Omental fat pad (tissue), 4 donors: ENCODE data around the gene MYCL. TPM values are rescaled to one million over a fixed set of nuclear protein-coding genes. Genes with fewer than 3 reads are reported as not detected.

ENCODE experiments used
- ATAC-seq: fragments of 150-250 bp; one replicate; pipeline ENCODE4 v1.9.1; 2016; ENCODE audit warnings: mild to moderate bottlenecking, moderate library complexity; ENCODE audit not compliant: low FRiP score
- DNase-seq: peaks from one replicate; pipeline ENCODE4 v3.0.0-alpha.2; 2019; ENCODE audit warnings: low spot score
- CTCF ChIP-seq, 3 donors: fragments of 450-650 bp; IDR thresholded peaks; one replicate each; pipeline ENCODE4 v1.5.1; 2016 to 2017; ENCODE audit warnings: antibody characterized with exemption in 3 of 3, mild to moderate bottlenecking in 3 of 3, moderate library complexity in 2 of 3
- total RNA-seq, 4 donors: library from RNA; depleted of rRNA; stranded (reverse); fragments of >200 nt; gene quantifications; one replicate each; pipeline ENCODE4 v1.1.0, GENCODE V29; 2016

The MYCL gene
- total RNA-seq, 4 donors from 2014 or later, result 0.31 to 1.3 TPM; not detected in 2

DNA sequence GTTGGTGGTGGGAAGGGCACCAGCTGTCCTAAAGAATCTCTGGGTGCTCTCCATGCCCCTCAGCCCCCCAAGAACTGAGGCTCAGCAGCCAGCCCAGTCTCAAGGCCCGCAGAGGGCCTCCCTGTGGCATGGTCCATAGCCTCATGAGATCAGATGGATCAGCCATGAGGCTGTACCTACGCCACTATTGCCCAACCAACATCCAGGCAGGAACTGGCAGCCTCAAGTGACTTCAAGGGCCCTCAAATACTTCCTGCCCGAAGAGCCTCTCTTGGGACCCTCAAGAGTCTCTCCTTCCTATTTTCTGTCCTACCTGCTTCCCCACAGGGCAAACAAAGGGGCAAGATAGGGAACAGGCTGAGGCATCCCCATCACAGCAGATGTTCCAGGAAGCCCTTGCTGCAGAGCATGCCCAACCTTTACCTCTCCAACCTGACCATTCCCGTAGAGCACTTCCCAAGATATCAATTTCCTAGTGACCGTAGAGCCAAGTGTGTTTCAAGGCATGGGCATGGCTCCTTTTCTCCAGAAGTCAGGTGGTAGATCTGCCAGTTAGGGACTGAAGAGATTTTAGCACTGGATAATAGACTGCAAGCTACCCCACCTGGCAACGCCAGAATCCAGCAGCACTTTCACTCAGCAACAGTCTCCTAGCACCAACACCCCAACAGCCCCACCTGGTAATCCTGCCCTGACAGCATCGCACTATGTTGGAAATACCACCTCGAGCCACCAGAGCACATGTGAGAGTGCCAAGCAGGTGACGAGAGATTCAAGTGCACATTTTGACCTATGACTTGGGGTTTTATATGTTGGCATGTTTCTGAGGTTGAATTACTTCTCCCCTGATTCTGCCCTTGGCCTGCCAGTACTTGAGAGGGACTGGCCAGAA, 39.5 kb upstream of the MYCL start:
- TF ChIP-seq CTCF (IDR thresholded peaks at IDR 0.05), result no peak
- DNase-seq, result no peak
- no peak for ATAC-seq

DNA sequence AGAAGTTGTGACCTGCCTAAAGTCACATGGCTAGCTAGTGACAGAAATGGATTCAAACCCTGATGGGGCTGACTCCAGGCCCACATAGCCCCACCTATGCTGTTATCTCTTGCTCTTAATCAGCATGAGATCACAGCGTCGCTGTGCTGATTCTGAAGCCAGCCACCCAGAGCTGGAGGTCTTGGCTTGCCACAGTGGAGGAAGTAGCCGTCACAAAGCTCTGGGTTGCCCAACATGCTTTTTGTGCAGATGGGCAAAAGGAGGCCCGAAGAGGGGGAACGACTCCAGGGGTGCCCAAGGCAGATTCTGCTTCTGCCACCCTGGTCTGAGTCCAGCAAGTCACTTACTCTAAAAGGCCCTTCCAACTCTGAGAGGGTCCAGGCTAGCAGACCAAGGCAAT, 38.5 kb upstream of the MYCL start:
- ATAC-seq (no peak), DNase-seq (no peak)
- no peak for TF ChIP-seq CTCF (IDR thresholded peaks at IDR 0.05)

- DNase-seq, result no peak
- no peak for ATAC-seq
- TF ChIP-seq CTCF (IDR thresholded peaks at IDR 0.05), result no peak
Observed at GRCh38 chr1:39938856-39939255, 37.1 kb upstream of the MYCL start.

DNA sequence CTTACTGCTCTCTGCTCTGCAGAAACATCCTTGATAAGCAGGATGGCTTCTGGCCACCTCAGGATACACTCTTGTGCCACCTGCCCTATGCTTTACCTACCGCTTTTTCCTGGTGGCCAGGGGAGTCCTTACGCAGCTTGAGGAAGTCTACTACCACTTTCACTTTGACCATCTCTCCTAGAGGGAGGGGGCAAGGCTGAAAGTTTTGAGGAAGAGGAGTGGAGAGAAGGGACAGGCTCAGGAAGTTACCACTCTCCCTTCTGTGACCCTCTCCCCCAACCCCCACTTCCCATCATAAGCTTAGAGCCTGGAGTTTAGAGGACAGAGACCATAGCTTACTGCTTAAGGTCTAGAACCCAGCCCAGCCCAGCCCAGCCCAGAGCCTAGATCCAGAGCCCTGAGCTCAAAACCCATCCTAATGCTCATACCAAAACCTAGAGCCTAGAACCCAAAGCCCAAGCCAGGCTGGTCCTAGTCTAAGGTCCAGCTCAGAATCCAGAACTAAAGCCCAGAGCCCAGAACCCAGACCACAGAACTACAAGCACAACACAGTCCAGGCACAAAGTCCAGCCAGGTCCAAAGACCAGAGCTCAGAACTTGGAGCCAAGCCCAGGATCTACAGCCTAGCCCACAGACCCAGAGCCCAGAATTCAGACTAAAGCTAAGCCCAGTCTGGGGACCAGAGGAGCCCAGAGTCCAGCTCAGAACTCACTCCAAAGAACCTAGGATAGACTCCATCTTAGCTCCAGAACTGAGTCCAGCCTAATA, 35.2 kb upstream of the MYCL start:
- ATAC-seq (no peak), DNase-seq (no peak)
- TF ChIP-seq CTCF (IDR thresholded peaks at IDR 0.05), result no peak

DNA sequence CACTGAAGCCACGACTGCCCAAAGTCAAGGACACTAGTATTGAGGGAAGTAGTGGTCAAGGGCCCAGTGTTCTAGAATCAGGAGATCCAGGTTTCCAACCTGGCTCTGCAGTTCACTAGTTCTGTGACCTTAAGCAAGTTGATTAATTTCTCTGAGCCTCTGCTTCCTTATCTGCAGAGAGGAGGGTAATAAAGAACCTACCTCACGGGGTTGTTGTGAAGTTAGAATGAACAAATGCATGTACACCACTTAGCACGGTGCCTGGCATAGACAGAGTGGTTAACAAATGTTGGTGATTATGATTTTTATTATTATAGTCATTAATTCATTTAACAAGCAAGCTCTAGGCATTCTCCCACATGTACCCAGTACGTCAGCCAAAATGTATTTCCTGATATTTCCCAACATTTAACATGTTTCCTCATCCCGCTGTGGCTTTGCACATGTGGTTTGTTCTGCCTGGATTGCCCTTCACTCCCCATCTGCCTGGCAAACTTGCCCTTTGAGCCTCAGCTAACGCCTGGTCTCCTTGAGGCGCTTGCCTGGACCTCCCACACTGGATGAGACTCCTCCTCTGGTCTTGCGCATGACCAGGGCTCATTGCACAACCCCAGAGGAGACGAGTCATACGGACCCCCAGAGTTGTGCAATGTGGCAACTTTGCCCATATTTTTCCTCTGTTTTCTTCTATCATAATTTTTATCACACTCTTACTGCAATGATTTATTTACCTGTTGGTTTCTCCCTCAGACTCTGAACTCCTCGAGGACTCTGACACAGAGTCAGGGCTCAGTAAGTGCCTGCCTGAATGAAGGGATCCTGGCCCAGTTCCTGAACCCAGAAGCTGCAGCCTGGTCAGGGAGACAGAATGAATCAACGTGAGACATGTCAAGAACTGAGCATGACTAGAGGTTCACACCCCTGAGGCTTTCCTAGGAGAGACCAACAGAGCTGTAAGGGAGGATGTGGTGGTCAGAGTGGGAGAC, 32.5 kb upstream of the MYCL start:
- DNase-seq, result peak; percentile 88
- ATAC-seq, result peak; percentile 97
- TF ChIP-seq CTCF (IDR thresholded peaks at IDR 0.05), result no peak

GRCh38 chr1:39928809-39929587, 27.3 kb upstream of the MYCL start:
- ATAC-seq, result no peak

More at GRCh38 chr1:39928809-39929587, 27.3 kb upstream of the MYCL start:
- TF ChIP-seq CTCF (IDR thresholded peaks at IDR 0.05), result no peak
- no peak for DNase-seq
